Measurements from ENCODE around the gene OPTC. TPM values are rescaled to one million over a fixed set of nuclear protein-coding genes. Genes with fewer than 3 reads are reported as not detected.
A peak's percentile ranks its signal among the peaks of the same experiment; 100 is the strongest.

OPTC gene
- total RNA-seq, 1 donor from 2014 or later: not detected

DNA sequence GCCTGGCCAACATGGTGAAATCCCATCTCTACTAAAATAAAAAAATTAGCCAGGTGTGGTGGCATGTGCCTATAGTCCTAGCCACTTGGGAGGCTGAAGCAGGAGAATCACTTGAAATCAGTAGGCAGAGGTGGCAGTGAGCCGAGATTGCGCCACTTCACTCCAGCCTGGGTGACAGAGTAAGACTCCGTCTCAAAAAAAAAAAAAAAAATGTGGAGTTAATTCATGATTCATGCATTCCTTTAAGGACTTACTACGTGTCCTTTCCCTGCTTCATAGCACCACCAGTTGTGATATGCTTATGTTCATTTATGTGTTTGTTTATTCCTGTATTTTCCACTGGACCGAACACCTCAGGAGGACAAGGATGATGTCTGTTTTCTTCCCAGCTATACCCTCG lies 31.1 kb upstream of the OPTC start:
- H3K4me1 Mint-ChIP-seq (ENCODE audit: unreplicated experiment): peaks cover 30% of the 10 kb centered on the region
- TF ChIP-seq, protein P1, sequence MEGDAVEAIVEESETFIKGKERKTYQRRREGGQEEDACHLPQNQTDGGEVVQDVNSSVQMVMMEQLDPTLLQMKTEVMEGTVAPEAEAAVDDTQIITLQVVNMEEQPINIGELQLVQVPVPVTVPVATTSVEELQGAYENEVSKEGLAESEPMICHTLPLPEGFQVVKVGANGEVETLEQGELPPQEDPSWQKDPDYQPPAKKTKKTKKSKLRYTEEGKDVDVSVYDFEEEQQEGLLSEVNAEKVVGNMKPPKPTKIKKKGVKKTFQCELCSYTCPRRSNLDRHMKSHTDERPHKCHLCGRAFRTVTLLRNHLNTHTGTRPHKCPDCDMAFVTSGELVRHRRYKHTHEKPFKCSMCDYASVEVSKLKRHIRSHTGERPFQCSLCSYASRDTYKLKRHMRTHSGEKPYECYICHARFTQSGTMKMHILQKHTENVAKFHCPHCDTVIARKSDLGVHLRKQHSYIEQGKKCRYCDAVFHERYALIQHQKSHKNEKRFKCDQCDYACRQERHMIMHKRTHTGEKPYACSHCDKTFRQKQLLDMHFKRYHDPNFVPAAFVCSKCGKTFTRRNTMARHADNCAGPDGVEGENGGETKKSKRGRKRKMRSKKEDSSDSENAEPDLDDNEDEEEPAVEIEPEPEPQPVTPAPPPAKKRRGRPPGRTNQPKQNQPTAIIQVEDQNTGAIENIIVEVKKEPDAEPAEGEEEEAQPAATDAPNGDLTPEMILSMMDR (conservative IDR thresholded peaks at IDR 0.05): no peak
- DNase-seq (ENCODE audit: extremely low spot score, unreplicated experiment): no peak
- H3K36me3 Mint-ChIP-seq: no peaks in the 10 kb centered on the region
- no peak overlapping the region for H3K4me3 Mint-ChIP-seq
- peaks cover 17% of the 10 kb centered on the region for H3K27me3 Mint-ChIP-seq
- H3K9me3 Mint-ChIP-seq: no peaks in the 10 kb centered on the region
- H3K27ac Mint-ChIP-seq: no peak overlapping the region

DNA sequence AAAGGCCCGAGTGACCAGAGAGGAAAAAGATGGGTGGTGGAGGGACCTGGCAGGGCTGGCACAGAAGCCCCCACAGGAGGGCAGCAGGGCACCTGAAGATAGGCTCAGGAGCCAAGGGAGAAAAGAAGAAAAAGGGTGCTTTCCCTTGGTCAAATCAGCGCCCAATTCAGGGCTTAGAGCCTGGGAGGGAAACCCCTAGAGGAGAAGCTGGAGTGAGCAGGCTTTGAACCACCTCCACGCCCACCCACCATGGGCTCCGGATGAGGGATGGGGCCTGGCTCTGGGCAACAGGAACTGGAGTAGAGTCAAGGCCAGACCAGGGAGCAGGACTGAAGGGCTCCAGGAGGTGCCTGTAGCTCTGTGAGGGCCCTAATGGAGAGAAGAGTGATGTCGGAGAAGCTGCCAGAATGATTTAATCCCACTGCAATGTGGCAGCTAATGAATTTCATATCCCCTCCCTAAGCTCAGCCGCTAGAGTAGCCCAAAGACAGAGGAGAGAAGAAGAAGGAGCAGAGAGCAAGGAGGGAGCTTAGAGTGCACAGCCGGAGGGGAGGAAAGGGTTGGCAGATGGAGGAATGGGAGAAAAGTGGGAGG lies 30.4 kb upstream of the OPTC start:
- TF ChIP-seq, protein P1 (conservative IDR thresholded peaks at IDR 0.05): no peak
- DNase-seq (ENCODE audit: extremely low spot score, unreplicated experiment): no peak
- Mint-ChIP-seq H3K4me1 (ENCODE audit: unreplicated experiment) (peaks cover 34% of the 10 kb centered on the region), H3K36me3 (no peaks in the 10 kb centered on the region), H3K27me3 (peaks cover 17% of the 10 kb centered on the region), H3K4me3 (no peak overlapping the region), H3K9me3 (no peaks in the 10 kb centered on the region), H3K27ac (no peak overlapping the region)

DNA sequence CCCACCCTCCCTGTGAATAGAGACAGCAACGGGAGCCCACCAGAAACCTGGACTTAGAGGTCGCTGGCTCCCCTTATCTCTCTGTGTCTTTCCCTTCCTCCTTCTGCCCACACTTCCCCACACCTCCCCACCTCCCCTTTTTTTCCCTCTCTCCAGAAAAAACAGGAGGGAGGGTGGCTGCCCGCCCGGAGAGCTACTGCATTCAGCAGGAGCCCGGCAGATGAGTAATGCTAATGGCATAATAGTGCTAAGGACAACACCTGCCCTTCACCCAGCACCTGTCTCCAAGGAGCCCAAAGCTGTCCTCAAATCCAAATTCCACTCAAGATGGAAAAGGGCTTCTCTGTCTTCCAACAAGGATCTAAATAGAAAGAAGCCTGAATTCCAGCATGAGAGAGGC lies 29.7 kb upstream of the OPTC start:
- no peak overlapping the region for H3K27ac Mint-ChIP-seq
- no peak overlapping the region for H3K4me3 Mint-ChIP-seq
- H3K36me3 Mint-ChIP-seq: no peaks in the 10 kb centered on the region
- no peak for DNase-seq (ENCODE audit: extremely low spot score, unreplicated experiment)
- TF ChIP-seq, protein P1 (conservative IDR thresholded peaks at IDR 0.05): no peak
- H3K27me3 Mint-ChIP-seq: peaks cover 17% of the 10 kb centered on the region
- peaks cover 34% of the 10 kb centered on the region for H3K4me1 Mint-ChIP-seq (ENCODE audit: unreplicated experiment)
- H3K9me3 Mint-ChIP-seq: no peaks in the 10 kb centered on the region

DNA sequence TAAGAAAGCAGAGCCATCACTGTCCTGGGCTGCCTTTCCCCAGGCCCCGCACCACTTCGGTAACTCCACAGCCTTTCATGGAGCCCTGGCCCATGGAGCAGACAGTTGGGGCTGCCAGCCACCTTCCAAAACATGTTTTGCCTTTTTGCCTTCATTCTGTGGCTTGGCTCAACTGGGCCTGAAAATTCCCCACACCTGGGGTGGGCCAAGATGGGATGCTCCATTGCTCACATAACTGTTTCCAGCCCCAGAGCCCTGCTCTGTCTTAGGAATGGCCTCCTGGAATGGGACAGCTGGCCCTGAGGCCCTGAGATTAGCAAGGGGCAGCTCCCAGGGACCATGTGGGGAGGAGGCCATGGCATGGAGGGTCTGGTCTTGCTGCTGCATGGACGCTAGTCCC lies 29.2 kb upstream of the OPTC start:
- TF ChIP-seq, protein P1 (conservative IDR thresholded peaks at IDR 0.05): no peak
- no peaks in the 10 kb centered on the region for H3K9me3 Mint-ChIP-seq

DNA sequence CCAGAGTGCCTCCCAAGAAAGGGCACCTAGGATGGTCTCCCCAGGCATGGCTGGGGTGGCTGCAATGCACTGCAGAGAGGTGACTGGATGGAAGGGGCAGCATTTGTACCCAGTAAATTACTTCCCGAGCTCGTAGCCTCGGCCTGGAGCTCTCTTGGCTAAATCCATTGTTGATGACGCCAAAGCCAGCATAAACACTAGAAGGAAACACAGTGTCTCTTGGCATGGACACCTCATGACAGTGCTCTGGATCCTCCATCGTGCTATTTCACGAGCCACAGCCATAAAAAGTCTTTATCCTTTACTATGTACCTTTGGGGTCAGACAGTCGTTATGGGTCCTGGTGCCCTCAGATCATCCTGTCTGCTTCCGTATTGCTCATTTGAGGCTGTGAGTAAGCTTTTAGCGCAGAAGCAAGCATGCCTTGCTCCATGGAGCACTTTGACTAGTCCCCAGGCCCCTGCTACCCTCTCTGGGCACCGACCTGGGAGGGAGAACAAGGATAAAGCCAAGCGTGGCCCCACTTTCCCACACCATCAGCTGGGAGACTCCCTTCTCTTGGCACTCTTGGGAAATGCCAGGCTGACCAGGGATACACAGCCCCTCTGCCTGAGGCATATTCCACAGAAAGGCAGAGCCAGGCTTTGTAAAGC lies 28.7 kb upstream of the OPTC start:
- no peak for DNase-seq (ENCODE audit: extremely low spot score, unreplicated experiment)
- TF ChIP-seq, protein P1 (conservative IDR thresholded peaks at IDR 0.05): no peak
- Mint-ChIP-seq H3K27ac (peak overlapping the region; percentile 27), H3K4me1 (ENCODE audit: unreplicated experiment) (peaks cover 40% of the 10 kb centered on the region), H3K4me3 (no peak overlapping the region), H3K9me3 (no peaks in the 10 kb centered on the region), H3K36me3 (no peaks in the 10 kb centered on the region), H3K27me3 (peaks cover 17% of the 10 kb centered on the region)

More for the DNA sequence above, 29.2 kb upstream of the OPTC start:
- Mint-ChIP-seq H3K4me1 (ENCODE audit: unreplicated experiment) (peaks cover 35% of the 10 kb centered on the region), H3K27me3 (peaks cover 17% of the 10 kb centered on the region), H3K27ac (no peak overlapping the region), H3K4me3 (no peak overlapping the region), H3K36me3 (no peaks in the 10 kb centered on the region)
- DNase-seq (ENCODE audit: extremely low spot score, unreplicated experiment): no peak
